HAP-1 (cell line): ENCODE results near the gene NFATC2.
"Not testable (repeated sequence)": the region's sequence is repeated elsewhere in the genome, so short reads cannot be mapped to it uniquely, and the experiment has no call there.

ENCODE experiments used
- DNase-seq, 2 experiments: peaks; one replicate each; pipeline ENCODE4 v3.0.0-alpha.2; 2016 to 2020; ENCODE audit warnings: low spot score in 2 of 2
- H3K27me3 ChIP-seq: fragments of 250-450 bp; sonication (Bioruptor Pico); 2 replicates; pipeline ENCODE4 v1.5.1; 2020; ENCODE audit warnings: low read depth, mild to moderate bottlenecking, moderate library complexity
- H3K36me3 ChIP-seq: fragments of 250-450 bp; sonication (Bioruptor Pico); replicated peaks from 2 replicates; pipeline ENCODE4 v1.5.1; 2020; ENCODE audit warnings: mild to moderate bottlenecking
- H3K4me1 ChIP-seq: fragments of 250-450 bp; sonication (Bioruptor Pico); 2 replicates; pipeline ENCODE4 v1.5.1; 2020; ENCODE audit warnings: mild to moderate bottlenecking
- H3K4me3 ChIP-seq: fragments of 250-450 bp; sonication (Bioruptor Pico); 2 replicates; pipeline ENCODE4 v1.5.1; 2020; ENCODE audit warnings: mild to moderate bottlenecking, moderate library complexity
- H3K9me3 ChIP-seq: fragments of 250-450 bp; sonication (Bioruptor Pico); 2 replicates; pipeline ENCODE4 v1.5.1; 2020; ENCODE audit warnings: mild to moderate bottlenecking, moderate library complexity
- in situ Hi-C: fragments of 300-500 bp; cut with MboI; formaldehyde crosslinking; loops from 3 replicates; pipeline ENCODE4 v1.14.3; 2020; ENCODE audit warnings: low sequenced_read_pairs, inconsistent platforms, mixed read lengths

The NFATC2 gene

DNA sequence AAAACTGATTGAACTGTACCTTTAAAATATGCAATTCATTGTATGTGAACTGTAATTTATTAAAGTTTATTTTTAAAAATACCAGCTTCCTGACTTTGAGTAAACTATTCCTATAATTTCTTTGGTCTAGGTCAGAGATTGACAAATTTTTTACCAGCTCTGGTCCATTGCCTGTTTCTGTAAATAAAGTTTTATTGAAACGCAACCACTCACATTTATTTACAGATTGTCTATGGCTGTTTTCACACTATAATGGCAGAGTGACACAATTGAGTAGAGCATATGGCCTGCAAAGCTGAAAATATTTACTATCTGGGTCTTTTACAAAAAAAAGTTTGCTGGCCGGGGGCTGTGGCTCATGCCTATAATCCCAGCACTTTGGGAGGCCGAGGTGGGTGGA, 33.0 kb upstream of the NFATC2 start:
- Histone ChIP-seq H3K27me3 (no peaks in the 10 kb centered on the region), H3K4me1 (no peaks in the 10 kb centered on the region), H3K36me3 (no peaks in the 10 kb centered on the region), H3K4me3 (no peak overlapping the region), H3K9me3 (no peaks in the 10 kb centered on the region)
- no peak for DNase-seq
- in situ Hi-C loops = no loop called here

DNA sequence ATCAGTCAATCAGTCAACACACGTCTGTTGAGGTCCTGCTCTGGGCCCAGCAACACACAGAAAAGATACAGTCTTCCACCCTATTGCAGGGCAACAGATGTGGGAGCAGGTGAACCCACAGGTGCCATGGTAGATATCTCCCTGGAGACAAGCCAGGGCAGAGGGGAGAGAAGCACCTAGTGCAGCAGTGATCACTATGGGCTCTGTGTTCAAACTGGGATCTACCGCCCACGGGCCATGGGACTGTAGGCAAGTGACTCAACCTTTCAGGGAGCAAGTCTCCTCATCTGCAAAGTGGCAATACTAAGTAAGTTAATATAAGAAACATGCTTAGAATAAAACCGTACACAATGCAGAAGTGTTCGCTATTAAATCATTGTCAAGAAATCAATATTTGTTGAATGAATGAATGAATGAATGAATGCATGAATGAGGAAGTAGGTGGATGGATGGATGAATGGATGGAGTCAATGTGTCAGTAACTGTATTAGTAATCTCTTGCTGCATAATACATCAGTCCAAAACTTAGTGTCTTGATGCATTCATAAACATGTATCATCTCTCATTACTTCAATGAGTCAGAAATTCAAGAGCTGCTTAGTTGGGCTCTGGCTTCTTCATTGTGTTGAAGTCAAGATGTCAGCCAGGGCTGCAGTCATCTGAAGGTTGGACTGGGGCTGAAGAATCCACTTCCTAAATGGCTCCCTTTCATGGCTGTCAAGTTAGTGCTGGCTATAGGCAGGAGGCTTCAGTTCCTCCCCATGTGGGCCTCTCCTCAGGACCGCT, 31.9 kb upstream of the NFATC2 start:
- no peak for DNase-seq
- no peaks in the 10 kb centered on the region for H3K36me3 ChIP-seq
- H3K4me3 ChIP-seq = no peak overlapping the region
- no peaks in the 10 kb centered on the region for H3K4me1 ChIP-seq
- H3K27me3 ChIP-seq = no peaks in the 10 kb centered on the region
- in situ Hi-C loops = no loop called here
- H3K9me3 ChIP-seq = no peaks in the 10 kb centered on the region

DNA sequence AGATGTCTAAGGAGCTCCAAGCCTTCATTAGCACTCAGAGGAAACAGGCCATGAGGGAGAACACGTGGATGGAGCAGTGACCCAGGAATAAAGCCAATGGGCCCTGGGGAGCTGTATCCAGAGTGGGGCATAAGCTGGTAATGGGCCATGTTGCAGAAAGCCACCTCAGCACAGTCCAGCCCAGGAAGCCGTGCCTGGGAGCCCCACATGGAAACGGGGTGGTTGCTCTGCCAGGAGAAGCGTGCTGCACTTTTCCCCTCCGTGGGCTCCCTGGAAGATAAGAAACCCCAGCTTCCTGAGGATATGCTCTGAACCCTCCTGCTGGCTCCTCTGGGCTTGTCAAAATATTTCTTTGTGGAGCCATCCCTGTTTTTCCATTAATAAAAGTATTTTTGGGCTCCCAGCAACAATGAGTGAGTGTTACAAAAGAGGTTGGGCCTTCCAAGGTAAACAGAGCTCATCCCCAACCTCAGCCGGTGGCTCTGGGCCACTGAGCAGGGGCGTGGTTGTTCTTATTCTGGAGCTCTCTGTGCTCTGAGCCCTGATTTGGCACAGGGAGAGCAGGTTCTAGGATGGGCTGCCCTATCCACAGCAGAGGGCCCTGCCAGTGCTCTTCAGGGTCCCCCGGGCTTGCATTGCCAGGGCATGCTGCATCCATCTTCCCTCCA, 31.2 kb upstream of the NFATC2 start:
- DNase-seq = no peak
- Histone ChIP-seq H3K9me3 (no peaks in the 10 kb centered on the region), H3K4me1 (no peaks in the 10 kb centered on the region), H3K27me3 (no peaks in the 10 kb centered on the region), H3K4me3 (no peak overlapping the region), H3K36me3 (no peaks in the 10 kb centered on the region)
- in situ Hi-C loops = no loop called here

- H3K36me3 ChIP-seq = no peaks in the 10 kb centered on the region
- no peaks in the 10 kb centered on the region for H3K27me3 ChIP-seq
- no peak overlapping the region for H3K4me3 ChIP-seq
- H3K9me3 ChIP-seq = no peaks in the 10 kb centered on the region
- in situ Hi-C loops = no loop called here
- no peak for DNase-seq
- H3K4me1 ChIP-seq = no peaks in the 10 kb centered on the region
Measured at GRCh38 chr20:51571460-51571794, 28.9 kb upstream of the NFATC2 start.

DNA sequence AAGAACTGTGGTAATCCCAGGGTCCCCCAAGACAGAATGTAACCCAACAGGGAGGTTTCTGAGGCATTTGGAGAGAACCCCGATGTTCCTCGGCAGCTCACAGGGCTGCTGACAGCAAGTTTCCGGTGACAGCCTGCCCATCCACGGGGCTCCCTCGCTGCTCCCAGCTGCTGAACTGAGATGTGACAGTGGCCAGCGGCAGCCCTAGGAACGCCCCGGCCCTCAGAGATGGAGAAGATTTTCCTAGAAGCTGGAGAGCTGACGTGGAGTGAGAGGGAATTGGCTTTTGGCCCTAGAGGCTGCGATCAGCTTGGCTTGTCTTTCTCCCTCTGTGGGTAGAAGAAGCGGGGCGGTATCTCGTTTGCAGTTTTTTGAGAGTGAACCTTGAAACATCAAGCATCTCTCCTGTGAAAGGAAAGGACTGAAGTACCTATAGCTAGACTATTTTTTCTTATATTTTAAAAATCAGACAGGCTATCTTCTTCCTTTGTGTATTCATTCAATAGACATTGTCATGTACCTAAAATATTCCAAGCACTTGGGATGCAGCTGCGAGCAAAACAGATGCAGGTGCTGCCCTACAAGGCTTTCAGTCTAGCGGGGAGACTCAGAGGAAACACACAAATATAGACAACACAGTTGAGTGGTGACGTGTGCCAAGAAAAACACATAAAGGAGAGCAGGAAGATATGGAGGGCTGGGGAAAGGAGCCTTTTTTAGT, 28.4 kb upstream of the NFATC2 start:
- no peak for DNase-seq
- Histone ChIP-seq H3K36me3 (no peaks in the 10 kb centered on the region), H3K9me3 (no peaks in the 10 kb centered on the region), H3K4me3 (no peak overlapping the region), H3K4me1 (no peaks in the 10 kb centered on the region), H3K27me3 (no peaks in the 10 kb centered on the region)
- in situ Hi-C loops = no loop called here

DNA sequence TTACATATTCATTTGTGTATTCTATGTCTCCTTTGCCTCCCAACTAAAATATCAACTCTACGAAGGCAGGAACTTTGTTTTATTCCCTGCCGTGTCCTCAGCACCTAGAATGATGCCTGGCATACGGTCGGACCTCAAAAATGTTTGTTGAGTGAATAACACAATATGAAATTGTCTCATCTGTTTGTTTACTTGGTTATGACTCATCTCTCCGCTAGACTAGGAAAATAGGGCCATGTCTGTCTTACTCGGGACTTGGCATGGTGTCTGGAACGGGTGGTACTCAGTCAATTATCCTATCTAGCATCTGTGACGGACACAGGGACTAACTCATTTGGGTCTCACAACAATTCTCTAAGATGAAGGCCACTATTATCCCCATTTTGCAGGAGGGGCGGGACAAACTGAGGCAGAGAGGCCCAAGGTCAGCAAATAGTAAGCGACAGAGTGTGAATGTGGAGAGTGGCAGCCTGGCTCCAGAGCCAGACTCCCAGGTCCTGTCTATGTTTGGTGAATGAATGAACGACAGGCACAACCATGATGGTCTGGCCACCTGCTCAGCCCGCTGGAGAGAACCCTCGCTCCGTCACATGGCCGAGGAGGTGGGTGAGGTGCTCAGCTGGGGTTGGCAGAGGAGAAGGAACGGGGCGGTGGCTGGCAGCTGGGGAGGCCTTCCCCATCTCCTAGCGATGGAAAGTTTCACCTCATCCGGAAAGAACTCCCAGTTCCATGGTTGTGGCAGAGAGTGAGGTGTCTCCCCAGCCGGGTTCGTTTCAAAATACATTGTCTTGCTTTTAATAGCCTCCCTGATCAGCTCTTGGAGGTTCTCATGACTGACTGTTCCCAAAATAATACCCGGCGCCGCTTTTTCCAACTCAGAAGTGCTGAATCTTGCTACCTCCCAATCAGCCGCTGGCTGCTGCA, 27.6 kb upstream of the NFATC2 start:
- DNase-seq = no peak
- no peaks in the 10 kb centered on the region for H3K36me3 ChIP-seq
- no peak overlapping the region for H3K4me3 ChIP-seq
- in situ Hi-C loops = no loop called here
- H3K27me3 ChIP-seq = no peaks in the 10 kb centered on the region
- no peaks in the 10 kb centered on the region for H3K9me3 ChIP-seq
- no peaks in the 10 kb centered on the region for H3K4me1 ChIP-seq

DNA sequence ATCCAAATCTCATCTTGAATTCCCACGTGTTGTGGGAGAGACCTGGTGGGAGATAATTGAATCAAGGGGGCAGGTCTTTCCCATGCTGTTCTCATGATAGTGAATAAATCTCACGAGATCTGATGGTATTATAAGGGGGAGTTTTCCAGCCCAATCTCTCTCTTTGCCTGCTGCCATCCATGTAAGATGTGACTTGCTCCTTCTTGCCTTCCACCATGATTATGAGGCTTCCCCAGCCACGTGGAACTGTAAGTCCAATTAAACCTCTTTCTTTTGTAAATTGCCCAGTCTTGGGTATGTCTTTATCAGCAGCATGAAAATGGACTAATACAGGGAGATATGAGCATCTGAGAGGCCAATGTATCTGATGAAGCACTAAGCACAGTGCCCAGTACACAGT, 26.0 kb upstream of the NFATC2 start:
- H3K4me3 ChIP-seq, H3K36me3 ChIP-seq, H3K9me3 ChIP-seq, DNase-seq, H3K4me1 ChIP-seq, in situ Hi-C loops, H3K27me3 ChIP-seq: not testable (repeated sequence)

- no peak overlapping the region for H3K4me3 ChIP-seq
- no peaks in the 10 kb centered on the region for H3K27me3 ChIP-seq
- H3K36me3 ChIP-seq = no peaks in the 10 kb centered on the region
- H3K4me1 ChIP-seq = peaks cover 8% of the 10 kb centered on the region
- DNase-seq = no peak
- in situ Hi-C loops = no loop called here
- H3K9me3 ChIP-seq = no peaks in the 10 kb centered on the region
Measured at GRCh38 chr20:51567622-51568021, 25.1 kb upstream of the NFATC2 start.

DNA sequence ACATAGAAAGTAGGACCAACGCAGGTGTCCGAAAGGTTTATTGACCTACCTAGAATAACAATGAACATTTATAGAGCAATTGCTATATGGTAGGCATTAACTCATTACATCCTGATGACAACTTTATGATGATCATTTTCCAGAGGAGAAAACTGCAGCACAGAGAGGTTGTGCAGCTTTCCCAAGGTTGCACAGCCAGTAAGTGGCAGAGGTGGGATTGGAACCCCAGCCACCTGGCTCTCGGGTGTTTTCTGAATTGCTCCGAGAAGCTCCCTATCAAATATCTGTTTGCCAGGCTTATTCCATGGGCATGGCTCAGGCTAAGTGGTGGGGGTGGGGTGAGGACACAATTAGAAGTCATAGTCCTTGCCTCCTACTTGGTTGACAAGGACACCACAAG, 24.1 kb upstream of the NFATC2 start:
- in situ Hi-C loops = no loop called here
- Histone ChIP-seq H3K9me3 (no peaks in the 10 kb centered on the region), H3K4me1 (peaks cover 12% of the 10 kb centered on the region), H3K27me3 (no peaks in the 10 kb centered on the region), H3K4me3 (no peak overlapping the region), H3K36me3 (no peaks in the 10 kb centered on the region)
- DNase-seq = no peak

GRCh38 chr20:51565298-51566144, 23.0 kb upstream of the NFATC2 start:
- no peaks in the 10 kb centered on the region for H3K27me3 ChIP-seq
- in situ Hi-C loops = no loop called here

GRCh38 chr20:51563486-51564332, 21.2 kb upstream of the NFATC2 start:
- no peaks in the 10 kb centered on the region for H3K27me3 ChIP-seq
- in situ Hi-C loops = no loop called here
- no peaks in the 10 kb centered on the region for H3K9me3 ChIP-seq
- DNase-seq = peak in 1 of 2 experiments; percentile 69
- H3K36me3 ChIP-seq = no peaks in the 10 kb centered on the region
- H3K4me1 ChIP-seq = peaks cover 20% of the 10 kb centered on the region
- no peak overlapping the region for H3K4me3 ChIP-seq

More at GRCh38 chr20:51565298-51566144, 23.0 kb upstream of the NFATC2 start:
- DNase-seq = no peak
- no peaks in the 10 kb centered on the region for H3K9me3 ChIP-seq
- peaks cover 18% of the 10 kb centered on the region for H3K4me1 ChIP-seq
- no peak overlapping the region for H3K4me3 ChIP-seq
- H3K36me3 ChIP-seq = no peaks in the 10 kb centered on the region

- no peak for DNase-seq
- peak overlapping the region; percentile 34 for H3K4me3 ChIP-seq
- no peaks in the 10 kb centered on the region for H3K9me3 ChIP-seq
- H3K27me3 ChIP-seq = no peaks in the 10 kb centered on the region
- in situ Hi-C loops = no loop called here
- no peaks in the 10 kb centered on the region for H3K36me3 ChIP-seq
- H3K4me1 ChIP-seq = peaks cover 20% of the 10 kb centered on the region
Measured at GRCh38 chr20:51563174-51563485, 20.6 kb upstream of the NFATC2 start.
